SU-DHL-6 (cell line): ENCODE measurements around the gene PSMG2.

Experiments
- CTCF ChIP-seq: fragments of 200-600 bp; sonication (generic); IDR thresholded peaks from one replicate; pipeline ENCODE4 v1.5.1; 2017; ENCODE audit warnings: antibody characterized with exemption, mild to moderate bottlenecking, low read length, moderate library complexity; ENCODE audit not compliant: insufficient read depth, poor library complexity, severe bottlenecking
- EZH2phosphoT487 ChIP-seq: fragments of 200-600 bp; sonication (generic), shearing (Covaris generic); conservative IDR thresholded peaks from 2 replicates; pipeline ENCODE4 v1.6.1; 2018; ENCODE audit warnings: mild to moderate bottlenecking, antibody characterized with exemption, low read length, moderate library complexity, mixed read lengths

DNA sequence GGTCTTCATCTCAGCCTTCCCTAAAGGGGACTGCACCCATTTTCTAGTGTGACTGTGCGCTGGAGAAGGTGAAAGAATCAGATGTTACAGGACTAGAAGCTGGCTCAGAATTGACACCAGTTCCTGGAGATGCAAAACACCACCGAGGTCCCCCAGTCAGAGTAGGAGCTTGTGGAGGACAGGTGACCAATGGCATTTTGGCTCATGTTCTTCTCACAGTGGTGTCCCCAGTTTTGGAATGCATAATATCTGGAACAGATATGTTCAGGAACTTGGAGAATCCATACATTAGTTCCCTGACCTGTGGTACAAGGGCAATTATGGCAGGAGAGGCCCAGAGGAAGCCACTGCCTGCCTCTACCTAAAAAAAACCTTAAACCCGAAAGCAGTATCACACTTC is 66.3 kb downstream of the PSMG2 start:
- TF ChIP-seq CTCF: no peak
- TF ChIP-seq EZH2phosphoT487: no peak
